GM12873 (cell line): ENCODE results near the gene PRKCQ.

Source experiments
- TF ChIP-seq, protein P1 (sequence below): IDR thresholded peaks from 2 replicates; pipeline ENCODE4 v1.5.1; 2012; ENCODE audit warnings: low read depth, mild to moderate bottlenecking, moderate library complexity, low read length, control low read depth; ENCODE audit not compliant: insufficient read depth; ENCODE audit errors: missing control alignments

Gene PRKCQ

GRCh38 chr10:6473901-6474370, 106.1 kb downstream of the PRKCQ start:
- TF ChIP-seq, protein P1, sequence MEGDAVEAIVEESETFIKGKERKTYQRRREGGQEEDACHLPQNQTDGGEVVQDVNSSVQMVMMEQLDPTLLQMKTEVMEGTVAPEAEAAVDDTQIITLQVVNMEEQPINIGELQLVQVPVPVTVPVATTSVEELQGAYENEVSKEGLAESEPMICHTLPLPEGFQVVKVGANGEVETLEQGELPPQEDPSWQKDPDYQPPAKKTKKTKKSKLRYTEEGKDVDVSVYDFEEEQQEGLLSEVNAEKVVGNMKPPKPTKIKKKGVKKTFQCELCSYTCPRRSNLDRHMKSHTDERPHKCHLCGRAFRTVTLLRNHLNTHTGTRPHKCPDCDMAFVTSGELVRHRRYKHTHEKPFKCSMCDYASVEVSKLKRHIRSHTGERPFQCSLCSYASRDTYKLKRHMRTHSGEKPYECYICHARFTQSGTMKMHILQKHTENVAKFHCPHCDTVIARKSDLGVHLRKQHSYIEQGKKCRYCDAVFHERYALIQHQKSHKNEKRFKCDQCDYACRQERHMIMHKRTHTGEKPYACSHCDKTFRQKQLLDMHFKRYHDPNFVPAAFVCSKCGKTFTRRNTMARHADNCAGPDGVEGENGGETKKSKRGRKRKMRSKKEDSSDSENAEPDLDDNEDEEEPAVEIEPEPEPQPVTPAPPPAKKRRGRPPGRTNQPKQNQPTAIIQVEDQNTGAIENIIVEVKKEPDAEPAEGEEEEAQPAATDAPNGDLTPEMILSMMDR = no peak

DNA sequence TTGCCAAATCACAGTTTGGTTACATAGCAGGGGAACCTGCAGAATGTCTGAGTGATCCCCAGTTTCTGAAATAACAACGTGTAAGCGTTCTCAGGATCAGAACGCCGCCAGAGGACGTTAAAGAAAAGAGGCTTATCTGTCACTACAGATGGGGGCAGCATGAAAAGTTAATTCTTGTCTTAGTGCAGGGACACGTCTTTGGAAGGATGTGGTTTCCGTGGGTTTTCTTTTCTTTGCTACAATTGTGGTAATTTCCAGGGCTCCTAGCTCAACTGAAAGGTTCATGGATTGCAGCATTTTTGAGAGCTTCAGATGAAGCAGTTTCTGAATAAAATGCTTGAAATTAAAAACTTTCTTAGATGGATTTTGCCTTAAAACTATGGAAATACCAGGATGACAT, 106.6 kb downstream of the PRKCQ start:
- TF ChIP-seq, protein P1 = no peak

- TF ChIP-seq, protein P1 = no peak
Observed at GRCh38 chr10:6470894-6471618, 109.0 kb downstream of the PRKCQ start.

DNA sequence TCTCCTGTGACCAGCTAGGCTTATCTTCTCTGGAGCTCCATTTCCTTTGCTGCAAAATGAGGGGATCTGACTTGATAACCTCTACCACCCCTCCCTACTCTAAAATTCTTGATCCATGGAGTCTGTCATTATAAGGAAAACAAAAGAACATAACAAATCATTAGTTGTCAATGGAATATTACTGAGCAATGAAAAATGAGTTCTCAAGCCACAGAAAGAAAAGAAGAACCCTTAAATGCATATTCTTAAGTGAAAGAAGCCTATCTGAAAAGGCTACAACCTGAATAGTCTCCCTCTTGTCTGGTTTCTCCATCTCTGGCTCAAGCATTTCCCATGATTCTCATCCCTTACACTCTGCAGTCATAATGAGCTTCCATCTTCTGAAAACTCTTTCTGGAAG, 110.4 kb downstream of the PRKCQ start:
- TF ChIP-seq, protein P1 = no peak

DNA sequence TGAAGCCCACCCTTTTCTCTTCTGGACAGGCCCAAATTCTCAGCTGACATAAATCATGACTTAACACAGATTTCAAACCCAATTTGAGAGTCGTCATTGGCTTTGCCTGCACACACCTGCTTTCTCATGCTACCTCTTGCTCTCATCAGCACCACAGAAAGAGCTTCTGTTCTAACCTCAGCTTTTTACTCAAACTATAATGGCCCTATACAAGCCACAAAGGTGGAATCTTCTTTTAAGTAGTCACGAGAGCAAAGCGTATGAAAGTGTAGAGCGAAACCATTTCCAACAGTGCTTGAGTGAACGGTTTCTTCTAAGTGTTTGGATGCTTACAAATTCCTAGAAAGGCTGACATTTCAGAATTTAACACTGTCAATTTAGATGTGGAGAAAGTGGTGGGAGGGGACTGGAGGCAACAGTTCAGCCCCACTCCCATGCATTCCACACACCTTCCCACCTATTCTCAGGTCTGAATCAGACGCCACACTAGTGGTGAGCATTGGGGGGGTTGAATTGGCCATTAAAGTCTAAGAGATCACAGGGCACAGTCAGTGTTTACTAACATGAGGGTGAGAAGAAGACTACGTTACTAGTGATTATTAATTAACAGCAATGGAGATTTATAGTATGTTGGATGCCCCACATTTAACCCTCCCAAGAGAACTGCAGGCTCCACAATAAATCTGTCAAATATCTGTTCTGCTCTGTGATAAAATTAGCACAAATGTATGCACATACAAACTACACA, 114.0 kb downstream of the PRKCQ start:
- TF ChIP-seq, protein P1 = no peak

DNA sequence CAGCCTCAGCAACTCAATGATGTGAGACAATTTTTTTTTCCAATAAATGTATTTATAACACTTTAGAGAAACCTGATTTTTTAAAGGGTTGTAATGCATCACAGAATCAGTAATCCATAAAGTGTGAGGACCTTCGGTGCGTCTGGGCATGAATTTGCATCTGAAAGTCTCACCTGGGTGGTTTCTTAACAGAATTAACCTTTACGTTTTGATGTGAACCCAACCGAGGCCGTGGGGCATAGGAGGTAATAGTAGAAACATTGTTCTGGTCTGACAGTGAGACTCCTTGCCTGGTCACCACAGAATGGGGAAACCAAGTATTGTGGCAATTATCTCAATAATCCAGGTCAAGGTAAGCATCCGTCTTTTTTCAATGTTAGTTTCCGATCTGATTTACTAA, 114.6 kb downstream of the PRKCQ start:
- TF ChIP-seq, protein P1 = no peak

DNA sequence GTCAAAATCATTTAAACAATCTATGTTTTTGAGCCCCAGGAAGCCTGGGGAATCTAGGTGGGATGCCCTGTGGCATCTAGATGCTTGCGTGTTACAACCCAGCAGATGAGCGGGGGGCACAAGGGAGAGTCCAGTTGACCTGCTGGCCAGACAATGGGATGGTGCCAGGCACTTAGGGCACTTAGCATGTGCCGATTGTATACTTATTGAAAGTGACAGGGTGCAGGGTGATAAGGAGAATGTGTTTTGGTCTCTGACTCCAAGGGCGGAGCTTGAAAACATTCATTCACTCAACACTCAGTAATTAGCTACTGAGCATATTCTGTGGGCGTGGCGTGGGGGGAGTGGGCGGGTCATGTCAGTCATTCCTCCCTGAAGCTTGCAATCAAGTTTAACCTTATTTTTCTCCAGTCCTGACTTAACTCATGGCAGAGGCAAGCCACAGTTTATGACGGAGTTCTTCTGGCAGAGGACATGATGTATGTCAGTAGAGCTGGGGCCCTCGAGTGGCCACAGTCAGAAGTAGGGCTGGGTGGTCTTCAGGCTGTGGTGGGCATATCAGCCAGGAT, 115.1 kb downstream of the PRKCQ start:
- TF ChIP-seq, protein P1 = no peak
